ENCODE data around the gene DUSP7.

DNA sequence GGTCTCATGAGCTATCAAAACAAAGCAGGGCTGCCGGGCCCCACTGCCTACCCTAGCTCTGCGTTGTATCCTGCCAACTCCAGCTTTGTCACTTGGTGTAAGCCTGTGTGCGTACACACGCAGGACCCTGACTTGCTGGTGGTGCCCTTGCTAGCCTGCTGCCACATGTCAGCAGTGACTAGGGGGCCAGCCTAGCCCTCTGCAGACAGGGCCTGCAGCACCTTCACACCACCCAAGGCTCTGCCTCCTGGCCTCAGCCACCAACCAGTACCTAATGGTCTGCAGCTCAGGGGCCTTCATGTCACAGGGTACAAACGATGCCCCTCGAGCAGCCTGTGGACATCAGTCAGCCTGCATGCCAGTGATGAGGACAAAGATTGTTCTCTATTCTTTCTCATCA is 30.1 kb upstream of the DUSP7 start:
- TF ChIP-seq SP1 (IDR thresholded peaks at IDR 0.05): no peak
- no peak for TF ChIP-seq CTBP1 (IDR thresholded peaks at IDR 0.05; ENCODE audit: borderline replicate concordance)
- no peak for TF ChIP-seq FOXM1 (IDR thresholded peaks at IDR 0.05; ENCODE audit: borderline replicate concordance)
- TF ChIP-seq FOXA1 (IDR thresholded peaks at IDR 0.05): no peak
- TF ChIP-seq ARNT (IDR thresholded peaks at IDR 0.05): no peak
